Globus pallidus (tissue), 1 donor: ENCODE data around the gene TRIM37.
"Not testable (repeated sequence)": the region's sequence is repeated elsewhere in the genome, so short reads cannot be mapped to it uniquely, and the experiment has no call there.

Source experiments
- DNase-seq: peaks from one replicate; pipeline ENCODE4 v3.0.0-alpha.2; 2015; ENCODE audit warnings: low spot score

TRIM37 gene

GRCh38 chr17:59111539-59111938 lies 4.9 kb upstream of the TRIM37 start:
- no peak for DNase-seq

GRCh38 chr17:59110973-59111372 lies 4.3 kb upstream of the TRIM37 start:
- no peak for DNase-seq

- DNase-seq, result no peak
Observed at GRCh38 chr17:59108400-59109102, 1.9 kb upstream of the TRIM37 start.

- DNase-seq, result no peak
Observed at GRCh38 chr17:59107306-59107670, 608 bp upstream of the TRIM37 start.

- DNase-seq, result peak; percentile 65
Observed at GRCh38 chr17:59105852-59106462, 723 bp downstream of the TRIM37 start.

- no peak for DNase-seq
Observed at GRCh38 chr17:59101178-59101577, 5.5 kb downstream of the TRIM37 start.

GRCh38 chr17:59097876-59098275 lies 8.8 kb downstream of the TRIM37 start:
- DNase-seq, result no peak

GRCh38 chr17:59094861-59095530 lies 11.7 kb downstream of the TRIM37 start:
- DNase-seq, result no peak

GRCh38 chr17:59093702-59094231 lies 12.9 kb downstream of the TRIM37 start:
- DNase-seq, result no peak

GRCh38 chr17:59093145-59093701 lies 13.5 kb downstream of the TRIM37 start:
- no peak for DNase-seq

- DNase-seq, result not testable (repeated sequence)
Observed at GRCh38 chr17:59090593-59090992, 16.1 kb downstream of the TRIM37 start.

- no peak for DNase-seq
Observed at GRCh38 chr17:59084154-59084553, 22.5 kb downstream of the TRIM37 start.

GRCh38 chr17:59074494-59074893 lies 32.2 kb downstream of the TRIM37 start:
- no peak for DNase-seq

GRCh38 chr17:59073972-59074371 lies 32.7 kb downstream of the TRIM37 start:
- DNase-seq, result no peak

GRCh38 chr17:59069856-59070255 lies 36.8 kb downstream of the TRIM37 start:
- DNase-seq, result no peak

- DNase-seq, result no peak
Observed at GRCh38 chr17:59067756-59068155, 38.9 kb downstream of the TRIM37 start.

- no peak for DNase-seq
Observed at GRCh38 chr17:59067340-59067739, 39.3 kb downstream of the TRIM37 start.

GRCh38 chr17:59062509-59062908 lies 44.2 kb downstream of the TRIM37 start:
- no peak for DNase-seq

GRCh38 chr17:59056857-59057256 lies 49.8 kb downstream of the TRIM37 start:
- no peak for DNase-seq

GRCh38 chr17:59049798-59050197 lies 56.9 kb downstream of the TRIM37 start:
- no peak for DNase-seq

GRCh38 chr17:59047616-59048015 lies 59.1 kb downstream of the TRIM37 start:
- no peak for DNase-seq

GRCh38 chr17:59046192-59046591 lies 60.5 kb downstream of the TRIM37 start:
- no peak for DNase-seq

GRCh38 chr17:59038734-59039133 lies 67.9 kb downstream of the TRIM37 start:
- DNase-seq, result no peak
